Epithelial cell of proximal tubule (primary cell): ENCODE results near the gene CAPN15. TPM values are rescaled to one million over a fixed set of nuclear protein-coding genes. Genes with fewer than 3 reads are reported as not detected.
A peak's percentile ranks its signal among the peaks of the same experiment; 100 is the strongest.
"Not testable (repeated sequence)": the region's sequence is repeated elsewhere in the genome, so short reads cannot be mapped to it uniquely, and the experiment has no call there.

Source experiments
- DNase-seq: peaks from one replicate; pipeline ENCODE4 v3.0.0-alpha.2; 2011; ENCODE audit warnings: low read depth
- H3K4me3 ChIP-seq: 2 replicates; pipeline ENCODE4 v1.5.1; 2011; ENCODE audit warnings: low read depth, mild to moderate bottlenecking, low read length
- CTCF ChIP-seq: conservative IDR thresholded peaks from 2 replicates; pipeline ENCODE4 v1.5.1; 2012; ENCODE audit warnings: low read depth, mild to moderate bottlenecking, low read length
- total RNA-seq: library from RNA; depleted of rRNA; stranded (reverse); fragments of >200 nt; gene quantifications from 2 replicates; pipeline ENCODE4 v1.2.3, GENCODE V29; 2015

The CAPN15 gene
- total RNA-seq, 1 donor from 2014 or later, result 54.4 TPM

GRCh38 chr16:491220-491919 lies 36.1 kb upstream of the CAPN15 start:
- no peak for DNase-seq
- no peak for TF ChIP-seq CTCF
- no peak overlapping the region for H3K4me3 ChIP-seq

- no peak for DNase-seq
- H3K4me3 ChIP-seq, result no peak overlapping the region
- TF ChIP-seq CTCF, result no peak
Observed at GRCh38 chr16:492211-492875, 35.2 kb upstream of the CAPN15 start.

GRCh38 chr16:494676-495075 lies 32.8 kb upstream of the CAPN15 start:
- H3K4me3 ChIP-seq, DNase-seq: not testable (repeated sequence)

- no peak for DNase-seq
- peak; percentile 63 for TF ChIP-seq CTCF
Observed at GRCh38 chr16:495127-495748, 32.3 kb upstream of the CAPN15 start.

GRCh38 chr16:496097-496886 lies 31.2 kb upstream of the CAPN15 start:
- no peak for DNase-seq
- no peak overlapping the region for H3K4me3 ChIP-seq
- no peak for TF ChIP-seq CTCF

More at GRCh38 chr16:495127-495748, 32.3 kb upstream of the CAPN15 start:
- no peak overlapping the region for H3K4me3 ChIP-seq

GRCh38 chr16:497258-497657 lies 30.3 kb upstream of the CAPN15 start:
- no peak for DNase-seq
- no peak overlapping the region for H3K4me3 ChIP-seq
- no peak for TF ChIP-seq CTCF

- TF ChIP-seq CTCF, result no peak
- no peak for DNase-seq
- no peak overlapping the region for H3K4me3 ChIP-seq
Observed at GRCh38 chr16:499924-500323, 27.6 kb upstream of the CAPN15 start.
